Nephron (organoid): ENCODE measurements around the gene DCAF8.

Experiments used
- H3K27ac Mint-ChIP-seq, 3 experiments: 2 replicates each; pipeline ENCODE4 v1.8.0; 2020; ENCODE audit warnings: mixed read lengths in 3 of 3, mild to moderate bottlenecking in 2 of 3, moderate library complexity in 1 of 3
- H3K27me3 Mint-ChIP-seq: 2 replicates; pipeline ENCODE4 v1.8.0; 2021; ENCODE audit warnings: low read depth, mild to moderate bottlenecking, moderate library complexity, mixed read lengths
- H3K36me3 Mint-ChIP-seq: 2 replicates; pipeline ENCODE4 v1.8.0; 2020; ENCODE audit warnings: low read depth, mixed read lengths
- H3K4me1 Mint-ChIP-seq: 2 replicates; pipeline ENCODE4 v1.8.0; 2020; ENCODE audit warnings: mixed read lengths
- H3K4me3 Mint-ChIP-seq, 3 experiments: 2 replicates each; pipeline ENCODE4 v1.8.0; 2020; ENCODE audit warnings: mild to moderate bottlenecking in 3 of 3, mixed read lengths in 3 of 3, moderate library complexity in 2 of 3
- H3K9me3 Mint-ChIP-seq: 2 replicates; pipeline ENCODE4 v1.8.0; 2020; ENCODE audit warnings: mixed read lengths
- CTCF ChIP-seq, 3 experiments: fragments of 200-600 bp; sonication (generic); IDR thresholded peaks; one replicate each; pipeline ENCODE4 v1.5.0; 2021; ENCODE audit warnings: antibody characterized with exemption in 3 of 3; ENCODE audit not compliant: unreplicated experiment in 3 of 3

DCAF8 gene

GRCh38 chr1:160284782-160285344 lies 22.5 kb upstream of the DCAF8 start, which contains the start of gene PEX19:
Gene PEX19, minus strand, starts transcription at chr1:160285133. Its CDS starts 9 bp downstream, at chr1:160285124.
- no peak for TF ChIP-seq CTCF (IDR thresholded peaks at IDR 0.05; ENCODE audit: unreplicated experiment in 3 of 3)
- peak within 1 kb of the TSS; percentile 98 to 99 (median 99) for H3K4me3 Mint-ChIP-seq
- H3K36me3 Mint-ChIP-seq = peaks cover 40% of the 10 kb centered on the region
- peak within 1 kb of the TSS; percentile 91 to 99 (median 99) for H3K27ac Mint-ChIP-seq
- H3K9me3 Mint-ChIP-seq = no peaks in the 10 kb centered on the region
- H3K4me1 Mint-ChIP-seq = peaks cover 24% of the 10 kb centered on the region
- H3K27me3 Mint-ChIP-seq = no peaks in the 10 kb centered on the region

- TF ChIP-seq CTCF (IDR thresholded peaks at IDR 0.05; ENCODE audit: unreplicated experiment in 3 of 3) = no peak
- Mint-ChIP-seq H3K36me3 (peaks cover 43% of the 10 kb centered on the region), H3K27me3 (no peaks in the 10 kb centered on the region), H3K4me3 (peak overlapping the region; percentile 98 to 99 (median 99)), H3K4me1 (peaks cover 24% of the 10 kb centered on the region), H3K27ac (peak overlapping the region; percentile 91 to 99 (median 99)), H3K9me3 (no peaks in the 10 kb centered on the region)
Observed at GRCh38 chr1:160284220-160284781, 22.0 kb upstream of the DCAF8 start.

- peaks cover 24% of the 10 kb centered on the region for H3K4me1 Mint-ChIP-seq
- H3K27me3 Mint-ChIP-seq = no peaks in the 10 kb centered on the region
- no peaks in the 10 kb centered on the region for H3K9me3 Mint-ChIP-seq
- H3K4me3 Mint-ChIP-seq = peak overlapping the region in 1 of 3 experiments; percentile 99
- TF ChIP-seq CTCF (IDR thresholded peaks at IDR 0.05; ENCODE audit: unreplicated experiment in 3 of 3) = no peak
- no peak overlapping the region for H3K27ac Mint-ChIP-seq
- peaks cover 44% of the 10 kb centered on the region for H3K36me3 Mint-ChIP-seq
Observed at GRCh38 chr1:160282807-160283206, 20.5 kb upstream of the DCAF8 start.

GRCh38 chr1:160277987-160278386 lies 15.6 kb upstream of the DCAF8 start:
- no peaks in the 10 kb centered on the region for H3K27me3 Mint-ChIP-seq
- H3K4me1 Mint-ChIP-seq = no peaks in the 10 kb centered on the region
- no peak overlapping the region for H3K27ac Mint-ChIP-seq
- no peaks in the 10 kb centered on the region for H3K9me3 Mint-ChIP-seq
- TF ChIP-seq CTCF (IDR thresholded peaks at IDR 0.05; ENCODE audit: unreplicated experiment in 3 of 3) = no peak
- H3K36me3 Mint-ChIP-seq = peaks cover 53% of the 10 kb centered on the region
- H3K4me3 Mint-ChIP-seq = no peak overlapping the region

- no peak for TF ChIP-seq CTCF (IDR thresholded peaks at IDR 0.05; ENCODE audit: unreplicated experiment in 3 of 3)
- Mint-ChIP-seq H3K27ac (no peak overlapping the region), H3K4me3 (no peak overlapping the region), H3K4me1 (no peaks in the 10 kb centered on the region), H3K36me3 (peaks cover 48% of the 10 kb centered on the region), H3K9me3 (no peaks in the 10 kb centered on the region), H3K27me3 (no peaks in the 10 kb centered on the region)
Observed at GRCh38 chr1:160277330-160277729, 15.0 kb upstream of the DCAF8 start.

GRCh38 chr1:160271025-160271424 lies 8.7 kb upstream of the DCAF8 start:
- H3K4me3 Mint-ChIP-seq = no peak overlapping the region
- H3K27me3 Mint-ChIP-seq = peaks cover 7% of the 10 kb centered on the region
- no peak overlapping the region for H3K27ac Mint-ChIP-seq
- H3K9me3 Mint-ChIP-seq = no peaks in the 10 kb centered on the region
- peaks cover under 1% of the 10 kb centered on the region for H3K36me3 Mint-ChIP-seq
- no peak for TF ChIP-seq CTCF (IDR thresholded peaks at IDR 0.05; ENCODE audit: unreplicated experiment in 3 of 3)
- H3K4me1 Mint-ChIP-seq = no peaks in the 10 kb centered on the region
